ENCODE data around the gene ZFP36L1.

DNA sequence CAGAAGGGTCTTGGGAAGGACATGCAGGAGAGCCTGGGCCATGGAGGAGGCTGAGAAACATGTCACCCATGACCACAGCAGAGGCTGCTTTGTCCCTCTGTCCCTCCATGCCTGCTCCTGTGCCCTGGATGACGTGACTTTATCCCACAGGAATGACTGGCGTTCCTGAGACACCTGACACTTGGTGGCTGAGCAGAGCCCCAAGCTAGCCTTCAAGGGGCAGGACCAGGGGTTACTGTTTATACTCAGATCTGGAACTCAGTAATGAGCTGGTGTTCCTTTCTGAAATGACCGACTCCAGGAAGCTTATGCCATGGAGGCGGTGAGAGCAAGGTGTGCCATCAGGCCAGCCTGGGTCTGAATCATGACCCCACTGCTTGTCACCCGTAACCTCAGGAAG lies 44.2 kb downstream of the ZFP36L1 start:
- no peak for TF ChIP-seq CTCF (IDR thresholded peaks at IDR 0.05)
- TF ChIP-seq POLR2A (IDR thresholded peaks at IDR 0.05), result no peak
